GM12873 (cell line): ENCODE measurements around the gene DUSP7.

Source experiments
- TF ChIP-seq, protein P1 (sequence below): IDR thresholded peaks from 2 replicates; pipeline ENCODE4 v1.5.1; 2012; ENCODE audit warnings: low read depth, mild to moderate bottlenecking, moderate library complexity, low read length, control low read depth; ENCODE audit not compliant: insufficient read depth; ENCODE audit errors: missing control alignments

The DUSP7 gene

DNA sequence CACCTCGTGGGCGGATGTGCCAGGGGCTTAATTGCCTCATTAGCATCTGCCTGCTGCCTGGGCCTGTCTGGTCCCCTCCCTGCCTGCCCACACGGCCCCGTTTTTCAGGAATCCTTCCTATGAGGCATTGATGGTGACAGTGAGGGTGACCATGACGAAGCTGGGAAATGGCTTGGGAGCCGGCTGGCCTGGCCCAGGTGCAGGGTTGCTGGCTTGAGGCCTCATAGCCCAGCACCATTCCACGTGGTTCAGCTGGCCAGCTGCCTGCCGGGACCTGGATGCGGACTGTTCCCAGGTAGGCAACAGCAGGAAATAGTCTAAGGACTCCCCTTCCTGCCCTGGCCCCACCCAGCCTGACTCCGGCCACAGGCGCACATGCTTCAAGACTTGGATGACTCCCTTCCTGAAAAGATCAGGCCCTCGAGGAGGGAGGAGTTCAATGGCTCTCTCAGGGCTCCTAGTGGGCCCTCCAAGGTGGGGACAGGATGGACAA lies 8.9 kb upstream of the DUSP7 start:
- TF ChIP-seq, protein P1, sequence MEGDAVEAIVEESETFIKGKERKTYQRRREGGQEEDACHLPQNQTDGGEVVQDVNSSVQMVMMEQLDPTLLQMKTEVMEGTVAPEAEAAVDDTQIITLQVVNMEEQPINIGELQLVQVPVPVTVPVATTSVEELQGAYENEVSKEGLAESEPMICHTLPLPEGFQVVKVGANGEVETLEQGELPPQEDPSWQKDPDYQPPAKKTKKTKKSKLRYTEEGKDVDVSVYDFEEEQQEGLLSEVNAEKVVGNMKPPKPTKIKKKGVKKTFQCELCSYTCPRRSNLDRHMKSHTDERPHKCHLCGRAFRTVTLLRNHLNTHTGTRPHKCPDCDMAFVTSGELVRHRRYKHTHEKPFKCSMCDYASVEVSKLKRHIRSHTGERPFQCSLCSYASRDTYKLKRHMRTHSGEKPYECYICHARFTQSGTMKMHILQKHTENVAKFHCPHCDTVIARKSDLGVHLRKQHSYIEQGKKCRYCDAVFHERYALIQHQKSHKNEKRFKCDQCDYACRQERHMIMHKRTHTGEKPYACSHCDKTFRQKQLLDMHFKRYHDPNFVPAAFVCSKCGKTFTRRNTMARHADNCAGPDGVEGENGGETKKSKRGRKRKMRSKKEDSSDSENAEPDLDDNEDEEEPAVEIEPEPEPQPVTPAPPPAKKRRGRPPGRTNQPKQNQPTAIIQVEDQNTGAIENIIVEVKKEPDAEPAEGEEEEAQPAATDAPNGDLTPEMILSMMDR: no peak

DNA sequence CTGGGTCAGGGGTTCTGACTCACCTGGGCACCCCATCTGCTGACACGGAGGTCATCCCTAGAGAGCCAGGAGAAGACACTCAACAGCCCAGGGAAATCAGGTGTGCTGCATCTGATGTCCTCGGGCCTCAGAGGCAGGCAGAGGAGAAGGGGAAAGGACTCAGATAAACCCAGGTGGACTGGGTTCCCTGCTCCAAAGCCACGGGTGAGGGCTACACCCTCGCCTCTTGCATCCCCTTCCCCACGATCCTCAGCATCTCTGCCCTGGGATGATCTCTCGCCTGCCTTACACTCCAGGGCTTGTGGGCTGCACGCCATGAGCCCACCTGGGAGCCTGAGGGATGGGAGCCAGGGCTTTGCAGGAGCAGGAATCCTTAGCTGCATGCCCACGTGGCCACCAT lies 8.2 kb upstream of the DUSP7 start:
- TF ChIP-seq, protein P1: no peak

DNA sequence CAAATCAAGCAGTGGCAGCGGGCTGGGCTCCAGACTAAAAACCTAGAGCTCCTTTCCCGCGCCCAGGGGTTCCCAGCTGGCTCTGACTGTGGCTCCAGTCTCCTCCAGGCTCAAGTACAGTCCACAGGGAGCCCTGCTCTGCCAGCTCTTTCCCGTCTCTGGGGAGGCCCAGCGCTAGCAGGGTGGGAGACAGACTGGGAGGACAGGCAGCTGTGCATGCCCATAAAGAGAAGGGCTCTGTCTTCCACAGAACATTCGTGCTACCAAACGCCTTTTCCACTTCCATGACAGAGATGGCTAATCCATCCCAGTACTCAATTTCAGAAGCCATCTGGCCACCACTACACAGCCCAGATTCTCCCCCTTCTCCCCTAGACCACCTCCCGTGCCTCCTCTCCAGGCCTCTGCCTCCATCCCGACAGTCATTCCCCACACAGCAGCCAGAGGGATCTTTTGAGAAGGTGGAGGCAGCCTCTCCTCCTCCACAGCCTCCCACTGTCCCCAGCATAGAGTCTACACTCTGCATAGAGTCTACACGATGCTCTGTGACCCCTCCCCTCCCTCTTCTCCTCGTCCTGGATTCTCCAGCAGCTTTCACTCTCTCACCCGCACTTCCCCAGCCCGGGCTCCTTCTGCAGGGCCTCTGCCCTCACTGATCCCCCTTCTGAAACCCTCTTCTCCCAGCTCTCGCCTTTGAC lies 6.8 kb upstream of the DUSP7 start:
- TF ChIP-seq, protein P1: no peak

DNA sequence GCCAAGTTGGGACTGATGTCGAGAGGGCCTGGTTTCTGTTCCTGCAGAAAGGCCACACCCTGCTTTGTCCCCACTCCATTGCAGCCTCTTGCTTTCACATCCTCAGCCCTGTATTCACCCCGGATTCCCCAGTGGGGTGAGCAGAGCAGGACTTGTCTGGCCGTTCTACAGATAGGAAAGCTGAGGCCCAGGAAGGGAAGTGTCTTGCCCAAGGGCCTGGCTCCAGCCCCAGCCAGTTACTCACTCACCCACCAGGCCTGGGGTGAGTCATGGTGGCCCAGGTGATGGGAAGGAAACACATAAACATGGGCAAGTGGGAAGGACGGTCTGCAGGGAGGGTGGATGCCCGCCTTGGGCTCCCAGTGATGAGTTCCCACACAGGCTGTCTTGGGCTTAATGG lies 6.1 kb upstream of the DUSP7 start:
- TF ChIP-seq, protein P1: no peak

DNA sequence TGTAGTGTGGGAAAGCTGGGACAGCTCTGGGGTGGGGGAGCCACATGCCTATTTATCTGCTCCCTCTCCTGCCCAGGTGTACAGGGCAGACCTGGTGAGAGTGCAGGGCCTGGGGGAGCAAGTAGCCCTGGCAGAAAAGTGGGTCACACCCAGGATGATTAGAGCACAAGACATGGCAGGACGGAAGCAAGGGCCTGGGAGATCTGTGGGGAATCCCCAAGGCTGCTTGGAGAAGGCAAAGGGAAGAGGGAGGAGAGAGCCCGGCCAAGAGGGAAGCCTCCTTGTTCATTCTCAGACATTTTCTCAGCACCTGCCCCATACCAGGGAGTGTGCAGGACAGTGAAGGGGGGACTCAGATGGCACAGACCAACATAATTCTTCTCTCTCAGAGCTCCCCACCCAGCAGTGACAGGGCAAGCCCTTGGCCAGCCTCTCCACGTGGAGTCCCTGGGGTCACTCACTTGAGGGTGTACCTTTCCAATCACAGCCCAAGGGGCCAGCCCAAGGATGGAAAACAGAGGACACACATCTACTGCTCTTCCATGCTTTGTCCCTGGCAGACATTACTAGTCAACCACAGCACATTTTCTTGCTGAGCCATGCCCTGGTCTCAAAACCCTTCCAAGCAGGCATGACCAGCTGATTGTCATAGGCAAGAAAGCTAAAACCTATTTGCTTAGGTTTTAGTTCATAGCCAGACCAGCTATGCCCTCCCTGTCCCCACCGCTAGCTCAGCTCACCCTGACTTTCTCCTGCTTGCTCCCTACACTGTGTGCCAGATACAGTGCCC lies 4.9 kb upstream of the DUSP7 start:
- TF ChIP-seq, protein P1: no peak

DNA sequence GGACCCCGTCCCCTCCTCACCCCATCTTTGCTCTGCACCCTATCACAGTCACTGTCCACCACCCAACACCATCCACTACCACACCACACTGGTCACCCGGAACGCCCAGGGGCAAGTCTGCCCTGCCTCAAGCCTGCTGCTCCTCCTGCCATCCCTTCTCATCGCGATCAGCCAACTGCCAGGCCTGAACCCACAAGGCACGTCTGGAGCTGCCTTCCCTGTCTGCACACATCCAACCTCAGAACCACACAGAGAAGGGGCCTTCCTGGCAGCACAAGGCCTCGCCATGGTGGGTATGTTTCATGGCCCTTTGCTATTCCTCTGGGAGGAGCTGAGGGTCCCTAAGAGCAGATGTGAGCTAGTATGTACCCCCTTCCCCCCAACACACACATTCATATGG lies 3.4 kb upstream of the DUSP7 start:
- TF ChIP-seq, protein P1: no peak

DNA sequence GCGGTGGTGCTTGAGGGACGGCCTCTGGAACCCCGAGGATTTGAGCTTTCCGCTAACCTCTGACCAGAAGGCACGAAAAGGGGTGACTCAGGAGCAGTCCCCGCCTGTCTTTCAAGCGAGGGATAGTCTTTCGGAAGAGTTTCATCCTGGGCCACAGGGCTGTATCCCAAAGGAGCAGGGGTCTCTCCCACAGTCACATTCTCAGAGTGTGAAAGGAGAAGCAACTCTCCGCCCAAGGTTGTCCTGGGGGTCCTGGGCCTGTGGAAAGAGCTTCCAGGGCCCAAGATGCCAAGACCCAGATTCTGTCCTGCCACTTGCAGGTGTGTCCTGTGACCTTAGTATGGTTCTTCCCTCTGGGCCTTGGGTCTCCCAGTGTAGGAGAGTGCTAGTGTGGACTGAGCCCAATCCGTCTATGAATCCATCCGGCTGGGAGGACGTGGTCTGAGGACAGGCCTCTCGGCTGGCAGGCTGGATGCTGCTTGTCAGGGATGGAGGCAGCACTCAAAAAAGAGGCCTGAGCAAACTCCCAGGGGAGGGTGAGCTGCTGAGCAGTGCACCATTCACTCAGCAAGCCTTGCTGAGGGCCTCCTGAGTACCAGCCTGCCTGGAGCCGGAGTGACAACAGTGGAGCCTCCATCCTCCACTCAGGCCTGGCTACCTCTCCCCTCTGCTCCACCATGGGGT lies 1.6 kb upstream of the DUSP7 start:
- TF ChIP-seq, protein P1: no peak
